IPS-18a (cell line): ENCODE measurements around the gene UHRF1.
"Not testable (repeated sequence)": the region's sequence is repeated elsewhere in the genome, so short reads cannot be mapped to it uniquely, and the experiment has no call there.

ENCODE experiments used
- H3K27ac ChIP-seq: one replicate; pipeline ENCODE4 v1.5.1; 2013; ENCODE audit warnings: low read length
- H3K27me3 ChIP-seq: one replicate; pipeline ENCODE4 v1.6.1; 2013; ENCODE audit warnings: mild to moderate bottlenecking, low read length; ENCODE audit not compliant: control insufficient read depth, insufficient read depth
- H3K36me3 ChIP-seq: one replicate; pipeline ENCODE4 v1.6.1; 2013; ENCODE audit warnings: low read depth, low read length; ENCODE audit not compliant: control insufficient read depth
- H3K4me1 ChIP-seq: one replicate; pipeline ENCODE4 v1.6.1; 2013; ENCODE audit warnings: low read depth, low read length; ENCODE audit not compliant: control insufficient read depth
- H3K4me3 ChIP-seq: one replicate; pipeline ENCODE4 v1.5.1; 2013; ENCODE audit warnings: low read length
- H3K9ac ChIP-seq: one replicate; pipeline ENCODE4 v1.6.1; 2013; ENCODE audit warnings: mild to moderate bottlenecking, low read length, moderate library complexity
- H3K9me3 ChIP-seq: one replicate; pipeline ENCODE4 v1.6.1; 2013; ENCODE audit warnings: low read depth, low read length; ENCODE audit not compliant: control insufficient read depth

Gene UHRF1

GRCh38 chr19:4916292-4917082, 7.2 kb downstream of the UHRF1 start:
- Histone ChIP-seq H3K36me3 (peaks cover 46% of the 10 kb centered on the region), H3K9ac (no peak overlapping the region), H3K27ac (no peak overlapping the region), H3K9me3 (no peaks in the 10 kb centered on the region), H3K27me3 (no peaks in the 10 kb centered on the region), H3K4me3 (no peak overlapping the region), H3K4me1 (peaks cover 3% of the 10 kb centered on the region)

GRCh38 chr19:4922530-4923275, 13.4 kb downstream of the UHRF1 start:
- Histone ChIP-seq H3K4me1 (peaks cover 5% of the 10 kb centered on the region), H3K27ac (no peak overlapping the region), H3K4me3 (no peak overlapping the region), H3K9ac (no peak overlapping the region), H3K9me3 (no peaks in the 10 kb centered on the region), H3K36me3 (peaks cover 15% of the 10 kb centered on the region), H3K27me3 (no peaks in the 10 kb centered on the region)

GRCh38 chr19:4923276-4923747, 14.0 kb downstream of the UHRF1 start:
- H3K4me3 ChIP-seq: no peak overlapping the region
- no peak overlapping the region for H3K27ac ChIP-seq
- H3K9me3 ChIP-seq: no peaks in the 10 kb centered on the region
- peaks cover 10% of the 10 kb centered on the region for H3K4me1 ChIP-seq
- H3K36me3 ChIP-seq: peaks cover 15% of the 10 kb centered on the region
- H3K9ac ChIP-seq: no peak overlapping the region
- H3K27me3 ChIP-seq: no peaks in the 10 kb centered on the region

GRCh38 chr19:4929186-4929585, 19.9 kb downstream of the UHRF1 start:
- H3K4me1 ChIP-seq: peaks cover 10% of the 10 kb centered on the region
- no peak overlapping the region for H3K27ac ChIP-seq
- no peak overlapping the region for H3K4me3 ChIP-seq
- H3K9ac ChIP-seq: no peak overlapping the region
- H3K27me3 ChIP-seq: no peaks in the 10 kb centered on the region
- no peaks in the 10 kb centered on the region for H3K9me3 ChIP-seq
- H3K36me3 ChIP-seq: peaks cover 41% of the 10 kb centered on the region

DNA sequence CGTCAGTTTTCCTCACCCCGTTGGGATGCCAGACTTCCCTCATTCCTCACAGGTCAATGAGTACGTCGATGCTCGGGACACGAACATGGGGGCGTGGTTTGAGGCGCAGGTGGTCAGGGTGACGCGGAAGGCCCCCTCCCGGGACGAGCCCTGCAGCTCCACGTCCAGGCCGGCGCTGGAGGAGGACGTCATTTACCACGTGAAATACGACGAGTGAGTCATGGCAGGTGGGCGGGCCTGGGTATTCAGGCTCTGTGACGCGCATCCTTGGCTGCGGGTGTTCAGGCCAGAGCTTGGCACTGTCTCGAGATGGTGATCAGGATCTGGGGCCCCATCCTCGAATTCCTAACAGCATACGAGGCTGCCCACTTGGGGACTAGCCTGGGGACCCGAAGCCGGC, 21.4 kb downstream of the UHRF1 start:
- Histone ChIP-seq H3K27ac (no peak overlapping the region), H3K27me3 (no peaks in the 10 kb centered on the region), H3K4me3 (no peak overlapping the region), H3K4me1 (peaks cover 10% of the 10 kb centered on the region), H3K9ac (no peak overlapping the region), H3K9me3 (no peaks in the 10 kb centered on the region), H3K36me3 (peaks cover 55% of the 10 kb centered on the region)

DNA sequence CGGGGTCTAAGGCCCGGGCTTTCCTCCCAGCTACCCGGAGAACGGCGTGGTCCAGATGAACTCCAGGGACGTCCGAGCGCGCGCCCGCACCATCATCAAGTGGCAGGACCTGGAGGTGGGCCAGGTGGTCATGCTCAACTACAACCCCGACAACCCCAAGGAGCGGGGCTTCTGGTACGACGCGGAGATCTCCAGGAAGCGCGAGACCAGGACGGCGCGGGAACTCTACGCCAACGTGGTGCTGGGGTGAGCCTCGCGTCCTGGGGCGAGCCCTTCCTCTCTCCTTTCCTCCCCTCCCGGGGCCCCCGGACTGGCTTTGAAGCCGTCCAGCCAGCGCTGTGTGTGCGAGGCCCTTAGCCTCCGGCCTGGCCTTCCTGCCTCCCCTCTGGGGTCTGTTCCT, 23.4 kb downstream of the UHRF1 start:
- H3K9ac ChIP-seq: no peak overlapping the region
- H3K4me1 ChIP-seq: peaks cover 5% of the 10 kb centered on the region
- H3K4me3 ChIP-seq: no peak overlapping the region
- H3K27me3 ChIP-seq: no peaks in the 10 kb centered on the region
- no peak overlapping the region for H3K27ac ChIP-seq
- H3K9me3 ChIP-seq: no peaks in the 10 kb centered on the region
- H3K36me3 ChIP-seq: peaks cover 63% of the 10 kb centered on the region

- H3K36me3 ChIP-seq: peaks cover 62% of the 10 kb centered on the region
- no peaks in the 10 kb centered on the region for H3K27me3 ChIP-seq
- H3K4me3 ChIP-seq: no peak overlapping the region
- no peaks in the 10 kb centered on the region for H3K9me3 ChIP-seq
- H3K27ac ChIP-seq: no peak overlapping the region
- H3K9ac ChIP-seq: no peak overlapping the region
- H3K4me1 ChIP-seq: no peaks in the 10 kb centered on the region
Measured at GRCh38 chr19:4933528-4933927, 24.2 kb downstream of the UHRF1 start.

DNA sequence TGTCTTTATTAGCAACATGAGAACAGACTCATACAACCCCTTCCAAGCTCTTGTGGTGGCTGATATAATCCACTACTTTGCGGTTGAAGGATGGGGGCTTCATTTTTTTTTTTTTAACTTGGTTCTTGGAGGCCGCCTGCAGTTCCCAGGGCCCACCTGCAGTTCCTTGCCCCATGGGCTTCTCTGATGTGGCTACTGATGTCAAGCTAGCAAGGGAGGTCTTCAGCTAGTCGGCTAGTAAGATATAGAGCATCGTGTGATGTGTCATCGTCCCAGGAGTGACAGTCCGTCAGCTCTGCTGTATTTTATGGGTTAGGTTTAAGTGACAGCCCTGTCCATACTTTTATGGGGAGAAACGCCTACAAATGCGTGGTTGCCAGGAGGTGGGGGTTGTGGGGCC, 26.1 kb downstream of the UHRF1 start:
- no peak overlapping the region for H3K9ac ChIP-seq
- H3K4me1 ChIP-seq: no peaks in the 10 kb centered on the region
- peaks cover 51% of the 10 kb centered on the region for H3K36me3 ChIP-seq

DNA sequence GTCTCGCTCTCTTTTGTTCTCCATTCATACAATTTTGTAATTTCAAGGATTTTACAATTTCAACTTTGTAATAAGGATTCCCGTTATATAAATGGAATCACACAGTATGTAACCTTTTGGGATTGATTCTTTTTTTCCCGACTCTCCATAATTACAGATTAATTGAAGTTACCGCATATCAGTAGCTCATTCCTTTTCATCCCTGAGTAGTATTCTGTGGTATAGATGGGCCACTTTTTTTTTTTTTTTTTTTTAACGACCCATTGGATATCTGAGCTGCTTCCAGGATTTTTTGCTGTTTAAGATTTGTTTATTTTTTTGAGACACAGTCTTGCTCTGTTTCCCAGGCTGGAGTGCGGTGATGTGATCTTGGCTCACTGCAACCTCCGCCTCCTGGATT, 27.8 kb downstream of the UHRF1 start:
- Histone ChIP-seq H3K27me3 (no peaks in the 10 kb centered on the region), H3K4me1 (no peaks in the 10 kb centered on the region), H3K27ac (no peak overlapping the region), H3K9ac (no peak overlapping the region), H3K4me3 (no peak overlapping the region), H3K36me3 (peaks cover 47% of the 10 kb centered on the region), H3K9me3 (no peaks in the 10 kb centered on the region)

More for the DNA sequence above, 26.1 kb downstream of the UHRF1 start:
- no peaks in the 10 kb centered on the region for H3K9me3 ChIP-seq
- no peak overlapping the region for H3K27ac ChIP-seq
- H3K4me3 ChIP-seq: no peak overlapping the region
- H3K27me3 ChIP-seq: no peaks in the 10 kb centered on the region

- peaks cover 43% of the 10 kb centered on the region for H3K36me3 ChIP-seq
- not testable (repeated sequence) for H3K9me3 ChIP-seq, H3K4me1 ChIP-seq, H3K4me3 ChIP-seq, H3K27me3 ChIP-seq, H3K9ac ChIP-seq, H3K27ac ChIP-seq
Measured at GRCh38 chr19:4938461-4938860, 29.2 kb downstream of the UHRF1 start.

GRCh38 chr19:4939466-4939865, 30.2 kb downstream of the UHRF1 start:
- Histone ChIP-seq H3K4me3 (no peak overlapping the region), H3K36me3 (peaks cover 46% of the 10 kb centered on the region), H3K4me1 (no peaks in the 10 kb centered on the region), H3K27ac (no peak overlapping the region), H3K27me3 (no peaks in the 10 kb centered on the region), H3K9ac (no peak overlapping the region), H3K9me3 (no peaks in the 10 kb centered on the region)
